HG03469 (cell line): ENCODE results near the gene WDR5.
"Not testable (repeated sequence)": the region's sequence is repeated elsewhere in the genome, so short reads cannot be mapped to it uniquely, and the experiment has no call there.

Experiments used
- ATAC-seq: cut with Tn5 transposase; IDR thresholded peaks from one replicate; pipeline ENCODE4 v1.9.1; 2021; ENCODE audit warnings: mild to moderate bottlenecking, moderate library complexity, moderate number of reproducible peaks; ENCODE audit not compliant: unreplicated experiment

The WDR5 gene

DNA sequence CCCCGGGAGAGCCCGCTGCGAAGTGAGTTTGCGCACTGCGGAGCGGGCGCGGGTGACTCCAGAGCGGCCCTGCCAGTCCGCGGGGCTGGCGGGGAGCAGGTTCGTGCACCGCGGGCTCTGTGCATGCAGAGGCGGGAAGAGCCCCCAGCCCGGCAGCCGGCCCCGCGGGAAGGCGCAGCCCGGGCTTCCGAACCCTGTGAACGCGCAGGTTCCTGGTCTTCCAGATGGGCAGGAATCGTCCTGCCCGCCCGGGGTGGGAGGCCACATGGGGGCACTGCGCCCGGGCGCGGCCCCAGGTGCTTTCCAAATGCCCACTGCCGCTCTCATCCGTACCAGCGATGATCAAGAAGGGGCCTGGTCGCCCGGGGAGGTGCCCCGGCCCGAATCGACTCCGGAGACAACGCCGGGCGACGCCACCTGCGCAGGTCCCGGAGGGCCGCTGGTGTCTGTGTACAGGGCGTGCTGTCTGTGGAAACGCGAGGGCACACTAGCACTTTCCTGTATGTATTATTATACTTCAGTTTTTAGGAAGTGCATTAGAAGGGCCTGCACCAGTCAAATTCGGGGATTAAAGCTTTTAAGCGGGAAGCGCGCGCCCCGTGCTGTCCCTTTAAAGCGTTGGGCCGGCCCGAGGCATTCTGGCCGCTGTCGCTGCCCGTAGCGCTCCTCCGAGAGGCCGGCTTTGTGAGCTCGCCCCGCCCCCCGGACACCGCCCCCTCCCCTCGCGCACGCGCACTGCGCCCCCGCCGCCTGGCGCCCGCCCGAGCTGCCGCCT is at the start of gene WDR5:
Gene WDR5, plus strand, starts transcription at position 740 of the 775 bp plus-strand sequence. CDS start 3,796 bp downstream, outside the sequence.
- no peak for ATAC-seq

DNA sequence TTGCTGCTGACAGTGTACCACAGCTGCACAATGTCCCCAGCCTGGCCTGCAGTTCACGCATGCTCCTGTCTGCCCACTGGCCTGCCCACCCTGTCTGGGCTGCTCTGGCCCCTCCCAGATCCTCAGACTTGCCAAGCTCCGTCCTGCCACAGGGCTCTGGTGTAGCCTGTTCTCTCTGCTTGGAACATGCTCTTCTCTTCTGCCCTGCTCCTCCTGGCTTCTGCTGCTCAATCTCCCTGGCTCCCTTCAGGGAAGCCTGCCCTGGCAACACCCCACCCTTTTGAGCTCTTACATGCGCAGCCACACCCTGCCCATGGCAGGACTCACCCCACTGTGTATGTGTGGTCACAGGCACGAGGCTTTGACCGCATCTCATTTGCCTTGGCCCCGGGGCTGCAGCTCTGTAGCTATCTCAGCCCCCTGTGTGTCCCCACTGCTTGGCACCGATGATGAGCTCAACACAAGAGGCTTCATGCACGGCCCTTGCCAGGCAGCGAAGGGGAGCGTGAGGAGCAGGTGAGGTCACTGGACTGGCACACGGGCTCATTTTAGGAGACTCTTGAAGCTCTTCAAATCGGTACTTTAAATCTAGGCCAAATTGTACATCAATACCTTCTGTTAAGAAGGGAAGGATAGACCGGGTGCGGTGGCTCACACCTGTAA is 47.7 kb upstream of the WDR5 start:
- ATAC-seq = no peak

DNA sequence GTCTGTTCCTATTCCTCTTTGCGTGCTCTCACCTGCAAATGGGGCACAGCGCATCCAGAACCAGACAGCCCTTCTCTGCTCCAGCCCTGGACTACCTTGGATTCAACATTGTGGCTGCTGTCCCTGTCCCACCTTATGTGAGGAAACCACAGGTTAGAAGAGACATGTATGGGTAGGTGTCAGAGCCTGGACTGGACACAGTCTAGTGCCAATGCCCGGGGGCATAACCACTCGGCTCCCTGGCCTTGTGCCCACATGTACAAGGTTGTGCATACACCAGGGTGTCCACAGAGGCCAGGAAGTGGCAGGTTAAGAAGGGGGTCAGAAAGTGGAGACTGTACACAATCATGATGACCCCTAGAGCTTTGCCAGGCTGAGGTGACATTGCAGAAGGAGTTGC is 45.9 kb upstream of the WDR5 start:
- ATAC-seq = no peak

DNA sequence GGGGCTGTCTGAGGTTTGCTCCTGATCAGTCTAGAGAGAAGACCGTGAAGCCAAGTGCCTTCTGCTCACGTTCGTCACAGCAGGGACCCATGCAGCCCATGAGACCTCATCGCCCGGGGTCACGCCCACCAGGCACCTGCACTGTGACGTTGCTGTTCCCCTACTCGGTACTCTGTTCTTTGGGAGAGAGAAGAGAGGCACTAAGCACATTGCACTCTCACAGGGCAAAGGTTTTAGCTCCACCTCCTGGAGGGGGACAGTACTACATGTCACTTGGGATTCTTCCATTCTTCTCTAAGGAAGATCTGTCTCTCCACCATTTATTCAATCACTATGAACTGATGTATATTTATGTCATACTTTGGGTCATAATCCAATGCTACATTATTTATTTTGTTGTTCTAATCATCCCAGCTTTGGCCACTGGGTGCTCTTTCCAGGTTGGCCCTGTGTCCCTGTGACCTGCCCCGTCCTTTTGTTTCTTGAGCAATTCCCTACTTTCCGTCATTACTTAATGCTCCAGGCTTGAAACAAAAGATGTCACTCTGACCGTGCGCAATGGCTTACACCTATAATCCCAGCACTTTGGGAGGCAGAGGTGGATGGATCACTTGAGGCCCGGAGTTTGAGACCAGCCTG is 36.6 kb upstream of the WDR5 start:
- no peak for ATAC-seq

DNA sequence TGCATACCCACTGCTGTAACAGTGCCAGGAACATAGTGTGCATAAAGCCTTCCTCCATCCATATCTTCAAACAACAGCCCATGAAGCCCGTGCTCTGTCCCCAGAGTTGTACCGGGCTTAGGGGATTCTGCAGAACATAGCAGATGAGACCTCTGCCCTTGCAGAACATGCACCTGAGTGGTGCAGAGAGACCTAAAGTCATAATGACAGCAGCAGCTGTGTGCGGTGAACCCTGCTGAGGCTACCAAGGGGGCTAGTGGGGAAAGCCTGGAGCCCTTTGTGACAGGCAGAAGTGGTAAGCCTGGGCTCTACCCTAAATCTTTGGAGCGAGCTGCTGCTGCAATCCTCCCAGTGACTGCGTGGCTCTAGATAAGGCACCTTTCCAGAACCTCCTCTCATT is 35.8 kb upstream of the WDR5 start:
- no peak for ATAC-seq

DNA sequence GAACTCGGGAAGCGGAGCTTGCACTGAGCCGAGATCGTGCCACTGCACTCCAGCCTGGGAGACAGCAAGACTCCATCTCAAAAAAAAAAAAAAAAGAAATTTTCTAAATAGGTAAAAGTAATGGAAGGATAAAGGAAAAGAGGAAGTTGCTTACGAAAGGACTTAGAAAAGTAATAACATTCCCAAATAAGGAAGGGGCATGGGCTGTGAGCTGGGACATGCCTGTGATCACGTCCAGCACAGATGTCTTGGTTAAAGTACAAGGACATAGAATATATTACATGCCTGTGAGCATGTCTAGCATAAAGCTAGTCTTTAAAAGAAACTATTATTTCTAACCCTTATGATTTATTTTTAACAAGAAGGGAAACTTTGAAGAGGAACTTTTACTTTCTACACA is 34.7 kb upstream of the WDR5 start:
- ATAC-seq = not testable (repeated sequence)

DNA sequence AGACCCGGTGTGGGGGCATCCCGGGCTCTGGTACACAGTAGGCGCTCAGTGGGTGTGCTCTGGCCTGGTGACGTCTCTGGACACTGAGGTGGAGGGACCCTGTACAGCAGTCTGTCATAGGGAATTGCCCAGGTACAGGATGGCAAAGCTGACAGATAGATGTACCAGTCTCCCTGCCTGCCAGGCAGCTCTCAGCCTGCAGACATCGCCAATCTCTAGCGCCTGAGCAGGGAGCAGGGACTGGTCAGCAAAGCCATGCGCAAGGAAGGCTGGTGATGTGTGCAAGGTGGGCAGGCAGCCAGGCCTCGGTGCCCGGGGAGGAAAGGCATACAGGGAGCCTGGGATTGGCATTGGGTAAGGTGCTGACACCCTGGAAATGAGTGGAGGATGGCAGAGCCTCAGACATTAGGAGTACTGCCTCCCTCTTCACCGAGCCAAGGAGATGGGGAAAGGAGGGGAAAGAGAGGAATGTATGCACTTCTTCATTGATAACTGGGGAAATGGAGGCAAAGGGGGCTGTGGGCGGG is 34.2 kb upstream of the WDR5 start:
- ATAC-seq = no peak

DNA sequence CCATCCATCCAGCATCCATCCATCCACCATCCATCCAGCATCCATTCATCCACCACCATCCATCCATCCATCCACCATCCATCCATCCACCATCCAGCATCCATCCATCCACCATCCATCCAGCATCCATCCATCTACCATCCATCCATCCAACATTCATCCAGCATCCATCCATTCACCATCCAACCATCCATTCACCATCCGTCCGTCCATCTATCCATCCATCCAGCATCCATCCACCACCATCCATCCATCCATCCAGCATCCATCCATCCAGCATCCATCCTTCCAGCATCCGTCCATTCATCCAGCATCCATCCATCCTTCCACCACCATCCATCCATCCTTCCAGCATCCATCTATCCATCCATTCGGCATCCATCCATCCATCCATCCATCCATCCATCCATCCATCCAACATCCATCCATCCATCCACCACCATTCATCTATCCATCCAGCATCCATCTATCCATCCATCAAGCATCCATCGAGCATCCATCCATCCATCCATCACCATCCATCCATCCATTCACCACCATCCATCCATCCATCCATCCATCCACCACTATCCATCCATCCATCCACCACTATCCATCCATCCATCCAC is 32.4 kb upstream of the WDR5 start:
- no peak for ATAC-seq

DNA sequence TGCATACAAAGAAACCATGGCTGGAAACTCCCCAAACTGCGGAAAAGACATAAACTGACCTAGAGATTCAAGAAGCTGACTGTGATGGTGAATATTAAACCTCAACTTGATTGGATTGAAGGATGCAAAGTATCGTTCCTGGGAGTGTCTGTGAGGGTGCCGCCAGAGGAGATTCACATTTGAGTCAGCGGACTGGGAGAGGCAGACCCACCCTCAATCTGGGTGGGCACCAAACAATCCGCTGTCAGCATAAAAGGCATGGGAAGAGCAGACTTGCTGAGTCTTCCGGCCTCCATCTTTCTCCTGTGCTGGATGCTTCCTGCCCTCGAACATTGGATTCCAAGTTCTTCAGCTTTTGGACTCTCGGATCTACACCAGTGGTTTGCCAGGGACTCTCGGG is 24.8 kb upstream of the WDR5 start:
- ATAC-seq = no peak

DNA sequence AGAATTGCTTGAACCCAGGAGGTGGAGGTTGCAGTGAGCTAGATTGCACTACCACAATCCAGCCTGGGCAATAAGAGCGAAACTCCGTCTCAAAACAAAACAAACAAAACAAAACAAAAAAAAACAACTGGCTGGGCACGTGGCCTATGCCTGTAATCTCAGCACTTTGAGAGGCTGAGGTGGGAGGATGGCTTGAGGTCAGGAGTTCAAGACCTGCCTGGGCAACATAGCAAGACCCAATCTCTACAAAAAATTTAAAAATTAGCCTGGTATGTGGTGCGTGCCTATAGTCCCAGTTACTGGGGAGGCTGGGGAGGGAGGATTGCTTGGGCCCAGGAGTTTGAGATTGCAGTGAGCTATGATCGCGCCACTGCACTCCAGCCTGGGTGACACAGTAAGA is 23.3 kb upstream of the WDR5 start:
- no peak for ATAC-seq

DNA sequence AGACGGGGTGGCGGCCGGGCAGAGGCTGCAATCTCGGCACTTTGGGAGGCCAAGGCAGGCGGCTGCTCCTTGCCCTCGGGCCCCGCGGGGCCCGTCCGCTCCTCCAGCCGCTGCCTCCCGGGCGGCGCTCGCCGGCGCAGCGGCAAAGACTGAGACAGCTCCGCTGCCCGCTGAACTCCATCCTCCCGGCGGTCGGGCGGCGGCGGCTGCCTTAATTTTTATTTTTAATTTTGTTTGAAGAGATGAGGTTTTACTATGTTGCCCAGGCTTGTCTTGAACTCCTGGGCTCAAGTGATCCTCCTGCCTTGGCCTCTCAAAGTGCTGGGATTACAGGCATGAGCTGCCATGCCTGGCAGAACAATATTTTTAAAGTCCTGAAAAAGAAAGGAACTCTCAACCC is 16.9 kb upstream of the WDR5 start:
- ATAC-seq = not testable (repeated sequence)

DNA sequence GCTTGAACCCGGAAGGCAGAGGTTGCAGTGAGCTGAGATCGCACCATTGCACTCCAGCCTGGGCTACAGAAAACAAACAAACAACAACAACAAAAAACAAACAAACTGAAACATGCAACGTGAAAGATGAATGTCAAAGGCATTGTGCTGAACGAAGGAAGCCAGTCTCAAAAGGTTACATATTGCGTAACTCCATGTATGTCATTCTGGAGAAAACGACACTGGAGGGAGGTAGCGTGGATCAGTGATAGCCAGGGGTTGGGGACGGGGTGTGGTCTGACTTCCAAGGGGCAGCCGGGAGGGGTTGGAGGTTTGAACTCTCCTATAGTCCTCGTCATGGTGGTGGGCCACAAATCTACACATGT is 12.1 kb upstream of the WDR5 start:
- ATAC-seq = no peak

DNA sequence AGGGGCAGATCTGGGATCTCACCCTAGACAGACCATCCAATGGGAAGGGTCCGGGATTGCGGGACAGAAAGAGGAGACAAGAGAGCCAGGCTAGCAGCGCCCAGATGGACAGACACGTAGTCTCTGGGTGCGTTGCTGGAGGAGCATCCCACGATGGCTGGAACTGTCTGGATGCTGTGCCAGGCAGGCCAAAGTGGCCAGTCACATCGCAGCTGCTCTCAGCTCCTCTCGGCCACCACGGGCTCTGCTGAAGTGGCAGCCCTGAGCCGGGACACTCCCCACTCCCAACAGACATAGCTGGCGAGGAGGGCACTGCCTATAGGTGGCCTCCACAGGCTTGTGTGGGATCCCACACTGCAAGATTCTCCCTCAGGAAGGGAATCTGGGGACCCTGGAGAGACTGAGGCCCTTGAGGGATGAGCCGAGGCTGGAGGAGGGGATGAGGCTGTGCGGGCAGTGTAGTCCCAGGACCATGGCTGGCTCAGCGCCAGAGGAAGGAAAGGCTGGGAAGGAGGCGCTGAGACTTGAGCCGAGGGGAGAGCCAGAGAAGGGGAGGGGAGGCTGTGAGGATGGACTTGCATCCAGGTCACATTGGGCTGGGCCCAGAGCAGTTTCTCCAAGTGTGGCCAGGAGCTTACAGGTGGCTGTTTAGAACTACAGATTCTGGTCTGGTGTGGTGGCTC is 10.3 kb upstream of the WDR5 start:
- no peak for ATAC-seq

DNA sequence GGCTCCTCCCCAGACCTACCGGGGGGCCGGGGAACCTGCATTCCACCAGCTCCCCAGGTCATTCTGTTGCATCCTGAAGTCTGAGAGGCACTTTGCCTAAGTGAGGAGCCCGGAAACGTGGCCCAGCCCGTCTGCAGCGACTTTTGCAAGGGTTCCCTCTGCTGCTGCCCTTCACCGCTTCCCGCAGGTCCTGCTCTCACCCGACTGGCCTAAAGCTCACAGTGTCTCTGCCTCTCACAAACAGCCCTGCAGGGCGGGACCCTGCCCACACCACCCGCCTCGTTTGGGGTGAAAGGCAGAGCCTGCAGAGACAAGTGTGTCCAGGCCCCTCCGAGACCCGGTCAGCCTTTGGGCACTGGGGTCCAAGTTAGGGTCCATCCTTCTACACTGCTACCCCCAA is 9.5 kb upstream of the WDR5 start:
- ATAC-seq = no peak

DNA sequence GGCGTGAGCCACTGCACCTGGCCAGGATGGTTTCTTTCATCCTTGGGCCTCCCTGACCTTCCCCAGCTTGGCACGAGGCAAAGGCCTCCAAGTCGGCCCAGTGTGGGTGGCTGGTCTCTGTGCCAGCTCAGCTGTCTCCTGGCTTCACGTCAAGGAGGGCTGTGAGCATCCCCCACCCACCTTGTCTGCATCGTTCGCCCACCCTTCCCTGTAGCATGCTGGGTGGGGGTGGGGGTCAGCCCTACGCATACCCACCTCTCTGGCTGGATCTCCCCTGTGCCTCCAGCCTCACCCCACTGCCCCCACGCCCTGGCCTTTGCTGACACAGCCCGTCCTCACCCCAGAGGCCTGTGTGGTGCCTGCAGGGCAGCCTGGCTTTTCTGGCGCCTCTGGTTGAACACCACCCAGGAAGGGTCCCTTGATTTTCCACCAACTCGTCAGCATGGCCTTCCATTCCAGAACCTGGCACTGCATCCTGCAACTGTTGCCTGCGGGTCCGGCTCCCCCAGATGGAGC is 8.8 kb upstream of the WDR5 start:
- no peak for ATAC-seq

DNA sequence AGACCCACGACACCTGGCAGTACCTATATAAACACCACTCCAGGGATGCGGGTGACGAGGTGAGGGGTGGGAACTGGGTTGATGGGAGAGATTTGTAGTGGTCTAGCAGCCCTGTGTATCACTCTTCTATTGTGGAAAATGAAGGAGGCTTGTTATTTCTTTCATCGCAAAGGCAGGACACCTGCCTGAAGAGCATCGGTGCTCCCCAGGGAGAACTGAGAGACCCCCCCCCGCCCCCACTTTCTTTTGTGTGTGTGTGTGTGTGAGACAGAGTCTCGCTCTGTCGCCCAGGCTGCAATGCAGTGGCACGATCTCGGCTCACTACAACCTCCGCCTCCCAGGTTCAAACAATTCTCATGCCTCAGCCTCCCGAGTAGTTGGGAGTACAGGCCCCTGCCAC is 8.3 kb upstream of the WDR5 start:
- ATAC-seq = no peak

DNA sequence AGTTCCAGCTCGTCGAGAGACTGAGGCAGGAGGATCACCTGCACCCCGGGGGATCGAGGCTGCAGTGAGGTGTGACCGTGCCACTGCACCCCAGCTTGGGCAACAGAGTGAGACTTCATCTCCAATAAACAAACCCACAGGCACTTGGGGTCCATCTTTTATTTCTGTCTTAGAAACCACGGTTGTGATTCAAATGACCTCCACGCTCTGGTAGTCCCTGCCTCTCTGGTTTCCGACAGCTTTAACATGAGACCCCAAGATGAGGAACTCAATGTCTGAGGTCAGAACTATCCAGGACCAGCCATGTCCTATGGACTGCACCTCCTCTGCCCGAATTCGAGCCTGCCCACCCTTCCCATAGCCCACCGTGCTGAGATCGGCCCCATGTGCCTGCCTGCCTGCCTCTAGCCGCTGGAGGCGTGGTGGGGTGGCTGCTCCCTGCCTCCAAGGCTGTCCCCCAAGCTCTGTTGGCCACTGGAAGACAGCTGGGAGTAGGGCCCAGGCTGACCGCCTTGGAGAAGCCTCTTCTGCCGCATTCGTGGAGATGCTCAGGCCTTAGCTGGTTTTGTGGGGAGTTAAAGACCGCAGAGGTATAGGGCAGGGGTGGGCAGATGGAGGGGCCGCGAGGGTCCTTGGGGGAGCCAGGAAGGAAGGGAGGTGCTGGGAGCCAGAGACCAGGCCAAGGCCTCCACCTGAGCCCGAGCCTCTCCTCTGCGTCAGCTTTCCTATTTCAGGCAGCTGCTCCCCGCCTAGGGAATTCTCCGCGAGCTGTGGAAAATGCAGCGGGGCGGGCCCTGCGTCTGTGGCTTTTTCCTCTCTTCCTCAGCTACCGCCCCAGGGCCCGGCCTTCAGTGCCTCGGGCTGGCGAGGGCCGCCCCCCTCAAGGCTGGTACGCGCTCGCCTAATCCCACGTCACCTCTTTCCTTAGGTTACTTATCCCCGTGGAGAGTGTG is 6.9 kb upstream of the WDR5 start:
- ATAC-seq = no peak

DNA sequence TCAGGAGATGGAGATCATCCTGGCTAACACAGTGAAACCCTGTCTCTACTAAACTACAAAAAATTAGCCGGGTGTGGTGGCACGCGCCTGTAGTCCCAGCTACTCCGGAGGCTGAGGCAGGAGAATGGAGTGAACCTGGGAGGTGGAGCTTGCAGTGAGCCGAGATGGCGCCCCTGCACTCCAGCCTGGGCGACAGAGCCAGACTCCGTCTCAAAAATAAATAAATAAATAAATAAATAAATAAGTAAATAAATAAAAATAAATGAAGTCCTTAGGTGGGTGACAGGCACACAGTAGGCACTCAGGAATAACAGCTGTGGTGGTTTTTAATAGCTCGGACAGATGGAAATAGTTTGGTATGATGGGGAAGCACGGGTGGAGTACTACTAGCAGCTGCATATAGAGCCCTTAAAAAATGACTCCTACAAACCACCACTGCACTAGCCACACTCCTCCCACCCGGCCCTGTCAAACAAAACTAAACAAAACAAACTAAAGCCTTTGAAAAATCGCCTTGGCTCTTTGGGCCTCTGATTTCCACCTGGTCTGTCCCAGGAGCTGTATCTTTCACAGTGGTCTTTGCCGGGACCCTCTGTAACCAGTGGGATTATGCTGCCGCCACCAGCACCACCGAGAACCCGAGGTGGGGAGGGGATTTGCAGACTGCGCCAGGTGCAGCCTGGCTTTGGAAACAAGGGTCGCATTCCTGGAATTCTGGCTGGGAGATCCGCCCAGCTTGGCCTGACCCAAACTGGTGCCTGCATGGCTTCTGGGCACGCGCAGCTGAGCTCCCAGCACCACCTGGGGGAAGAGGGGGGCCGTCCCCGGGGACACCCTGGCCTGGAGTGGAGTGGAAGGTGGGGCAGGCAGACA is 5.1 kb upstream of the WDR5 start:
- ATAC-seq = no peak
